ENCODE results near the gene SMIM17. TPM values are rescaled to one million over a fixed set of nuclear protein-coding genes. Genes with fewer than 3 reads are reported as not detected.
"Not testable (repeated sequence)": the region's sequence is repeated elsewhere in the genome, so short reads cannot be mapped to it uniquely, and the experiment has no call there.

Gene SMIM17
- total RNA-seq, 1 donor: 0.27 TPM

- no peak for DNase-seq (ENCODE audit: low read depth in 2 of 3, low spot score in 2 of 3)
Measured at GRCh38 chr19:56654151-56654550, 11.2 kb downstream of the SMIM17 start.

- DNase-seq (ENCODE audit: low read depth in 2 of 3, low spot score in 2 of 3): peak in 2 of 3 donors; percentile 41 to 62
Measured at GRCh38 chr19:56660381-56661107, 17.6 kb downstream of the SMIM17 start.

GRCh38 chr19:56661248-56661647, 18.3 kb downstream of the SMIM17 start:
- no peak for DNase-seq (ENCODE audit: low read depth in 2 of 3, low spot score in 2 of 3)

- DNase-seq (ENCODE audit: low read depth in 2 of 3, low spot score in 2 of 3): no peak
Measured at GRCh38 chr19:56663931-56664500, 21.1 kb downstream of the SMIM17 start.

- DNase-seq (ENCODE audit: low read depth in 2 of 3, low spot score in 2 of 3): no peak
Measured at GRCh38 chr19:56664511-56664910, 21.6 kb downstream of the SMIM17 start.

GRCh38 chr19:56667311-56667870, 24.4 kb downstream of the SMIM17 start:
- DNase-seq (ENCODE audit: low read depth in 2 of 3, low spot score in 2 of 3): no peak

- no peak for DNase-seq (ENCODE audit: low read depth in 2 of 3, low spot score in 2 of 3)
Measured at GRCh38 chr19:56668676-56669075, 25.7 kb downstream of the SMIM17 start.

- DNase-seq (ENCODE audit: low read depth in 2 of 3, low spot score in 2 of 3): no peak
Measured at GRCh38 chr19:56670401-56670960, 27.5 kb downstream of the SMIM17 start.

- DNase-seq (ENCODE audit: low read depth in 2 of 3, low spot score in 2 of 3): no peak
Measured at GRCh38 chr19:56670961-56671612, 28.1 kb downstream of the SMIM17 start.

GRCh38 chr19:56671613-56671994, 28.6 kb downstream of the SMIM17 start, which contains the start of gene ZNF835:
ZNF835 (minus strand) TSS chr19:56671757; CDS start chr19:56665198, 6,559 bp downstream.
- peak; percentile 24 to 93 (median 92) for DNase-seq (ENCODE audit: low read depth in 2 of 3, low spot score in 2 of 3)

- not testable (repeated sequence) for DNase-seq (ENCODE audit: low read depth in 2 of 3, low spot score in 2 of 3)
Measured at GRCh38 chr19:56672610-56673009, 29.7 kb downstream of the SMIM17 start.

GRCh38 chr19:56678205-56678604, 35.2 kb downstream of the SMIM17 start:
- DNase-seq (ENCODE audit: low read depth in 2 of 3, low spot score in 2 of 3): no peak

- no peak for DNase-seq (ENCODE audit: low read depth in 2 of 3, low spot score in 2 of 3)
Measured at GRCh38 chr19:56681702-56682101, 38.7 kb downstream of the SMIM17 start.

- DNase-seq (ENCODE audit: low read depth in 2 of 3, low spot score in 2 of 3): no peak
Measured at GRCh38 chr19:56683116-56683515, 40.2 kb downstream of the SMIM17 start.

GRCh38 chr19:56687031-56687430, 44.1 kb downstream of the SMIM17 start:
- no peak for DNase-seq (ENCODE audit: low read depth in 2 of 3, low spot score in 2 of 3)

- peak in 1 of 3 donors; percentile 64 for DNase-seq (ENCODE audit: low read depth in 2 of 3, low spot score in 2 of 3)
Measured at GRCh38 chr19:56689198-56689597, 46.2 kb downstream of the SMIM17 start.

GRCh38 chr19:56690670-56691069, 47.7 kb downstream of the SMIM17 start:
- peak in 2 of 3 donors; percentile 80 to 95 for DNase-seq (ENCODE audit: low read depth in 2 of 3, low spot score in 2 of 3)

GRCh38 chr19:56692206-56692895, 49.4 kb downstream of the SMIM17 start:
- DNase-seq (ENCODE audit: low read depth in 2 of 3, low spot score in 2 of 3): no peak

- DNase-seq (ENCODE audit: low read depth in 2 of 3, low spot score in 2 of 3): no peak
Measured at GRCh38 chr19:56699552-56699951, 56.6 kb downstream of the SMIM17 start.

- no peak for DNase-seq (ENCODE audit: low read depth in 2 of 3, low spot score in 2 of 3)
Measured at GRCh38 chr19:56701895-56702294, 58.9 kb downstream of the SMIM17 start.

- no peak for DNase-seq (ENCODE audit: low read depth in 2 of 3, low spot score in 2 of 3)
Measured at GRCh38 chr19:56705939-56706338, 63.0 kb downstream of the SMIM17 start.

Measured in hematopoietic multipotent progenitor cell (in vitro differentiated cells).